ENCODE results near the gene WDR44. TPM values are rescaled to one million over a fixed set of nuclear protein-coding genes. Genes with fewer than 3 reads are reported as not detected.
"Not testable (repeated sequence)": the region's sequence is repeated elsewhere in the genome, so short reads cannot be mapped to it uniquely, and the experiment has no call there.

WDR44 gene
- total RNA-seq, 1 donor from 2014 or later, result 50.1 TPM

DNA sequence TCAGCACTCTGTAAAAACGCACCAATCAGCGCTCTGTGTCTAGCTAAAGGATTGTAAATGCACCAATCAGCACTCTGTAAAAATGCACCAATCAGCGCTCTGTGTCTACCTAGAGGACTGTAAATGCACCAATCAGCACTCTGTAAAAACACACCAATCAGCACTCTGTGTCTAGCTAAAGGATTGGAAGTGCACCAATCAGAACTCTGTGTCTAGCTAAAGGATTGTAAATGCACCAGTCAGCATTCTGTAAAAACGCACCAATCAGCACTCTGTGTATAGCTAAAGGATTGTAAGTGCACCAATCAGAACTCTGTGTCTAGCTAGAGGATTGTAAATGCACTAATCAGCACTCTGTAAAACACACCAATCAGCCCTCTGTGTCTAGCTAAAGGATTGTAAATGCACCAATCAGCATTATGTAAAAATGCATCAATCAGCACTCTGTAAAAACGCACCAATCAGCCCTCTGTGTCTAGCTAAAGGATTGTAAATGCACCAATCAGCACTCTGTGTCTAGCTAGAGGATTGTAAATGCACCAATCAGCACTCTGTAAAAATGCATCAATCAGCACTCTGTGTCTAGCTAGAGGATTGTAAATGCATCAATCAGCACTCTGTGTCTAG is 124.9 kb downstream of the WDR44 start:
- H3K27ac ChIP-seq (ENCODE audit: low read depth, low read length); H3K9ac ChIP-seq (ENCODE audit: low read depth in 1 of 3, low read length in 3 of 3); H3K36me3 ChIP-seq (ENCODE audit: control insufficient read depth in 3 of 3, insufficient read depth in 3 of 3, low read length in 3 of 3); H3K9me3 ChIP-seq (ENCODE audit: control insufficient read depth in 3 of 3, low read length in 3 of 3); H3K4me3 ChIP-seq (ENCODE audit: low read length in 3 of 3); H3K4me1 ChIP-seq (ENCODE audit: control insufficient read depth in 3 of 3, insufficient read depth in 3 of 3, low read length in 3 of 3); H3K27me3 ChIP-seq (ENCODE audit: control insufficient read depth in 3 of 3, insufficient read depth in 3 of 3, low read length in 3 of 3): not testable (repeated sequence)

DNA sequence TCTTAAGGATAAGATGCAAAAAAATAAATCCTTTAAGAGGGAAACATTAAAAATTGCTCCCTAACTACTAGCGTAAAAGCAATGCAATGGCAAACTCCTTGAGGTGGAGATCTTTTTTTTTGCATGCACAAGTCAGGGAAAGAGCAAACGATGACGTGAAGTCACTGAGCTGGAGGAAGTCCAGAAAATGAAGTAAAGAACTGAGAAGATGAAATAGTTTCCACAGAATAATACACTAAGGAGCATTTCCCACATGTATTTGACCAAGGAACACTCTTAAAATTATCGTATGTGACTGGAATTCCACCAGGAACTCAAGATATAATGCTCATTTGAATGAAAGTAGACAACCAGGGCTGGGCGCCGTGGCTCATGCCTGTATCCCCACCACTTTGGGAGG is 128.7 kb downstream of the WDR44 start:
- Histone ChIP-seq H3K27ac (ENCODE audit: low read depth, low read length) (no peak overlapping the region), H3K4me1 (ENCODE audit: control insufficient read depth in 3 of 3, insufficient read depth in 3 of 3, low read length in 3 of 3) (no peaks in the 10 kb centered on the region), H3K27me3 (ENCODE audit: control insufficient read depth in 3 of 3, insufficient read depth in 3 of 3, low read length in 3 of 3) (no peaks in the 10 kb centered on the region), H3K9ac (ENCODE audit: low read depth in 1 of 3, low read length in 3 of 3) (no peak overlapping the region), H3K36me3 (ENCODE audit: control insufficient read depth in 3 of 3, insufficient read depth in 3 of 3, low read length in 3 of 3) (no peaks in the 10 kb centered on the region), H3K4me3 (ENCODE audit: low read length in 3 of 3) (no peak overlapping the region), H3K9me3 (ENCODE audit: control insufficient read depth in 3 of 3, low read length in 3 of 3) (no peaks in the 10 kb centered on the region)

DNA sequence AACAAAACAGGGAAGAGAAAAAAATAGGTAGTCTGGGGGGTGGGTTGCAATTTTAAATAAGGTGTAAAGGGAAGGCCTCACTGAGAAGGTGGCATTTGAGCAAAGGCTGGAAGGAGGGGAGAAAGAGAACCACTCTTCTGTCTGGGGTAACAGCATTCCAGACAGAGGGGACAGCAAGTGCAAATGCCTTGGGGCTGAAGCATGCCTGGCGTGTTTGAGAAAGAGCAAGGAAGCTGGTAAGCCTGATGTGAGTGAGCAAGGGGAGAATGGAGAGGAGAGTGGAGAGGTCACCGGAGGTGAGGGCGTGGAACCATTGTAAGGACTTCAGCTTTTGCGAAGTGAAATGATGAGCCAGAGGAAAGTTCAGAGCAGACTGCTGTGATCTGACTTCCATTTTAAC is 130.0 kb downstream of the WDR44 start:
- H3K27me3 ChIP-seq (ENCODE audit: control insufficient read depth in 3 of 3, insufficient read depth in 3 of 3, low read length in 3 of 3), result no peaks in the 10 kb centered on the region
- no peak overlapping the region for H3K4me3 ChIP-seq (ENCODE audit: low read length in 3 of 3)
- H3K9me3 ChIP-seq (ENCODE audit: control insufficient read depth in 3 of 3, low read length in 3 of 3), result no peaks in the 10 kb centered on the region
- H3K36me3 ChIP-seq (ENCODE audit: control insufficient read depth in 3 of 3, insufficient read depth in 3 of 3, low read length in 3 of 3), result no peaks in the 10 kb centered on the region
- no peak overlapping the region for H3K9ac ChIP-seq (ENCODE audit: low read depth in 1 of 3, low read length in 3 of 3)
- no peaks in the 10 kb centered on the region for H3K4me1 ChIP-seq (ENCODE audit: control insufficient read depth in 3 of 3, insufficient read depth in 3 of 3, low read length in 3 of 3)
- no peak overlapping the region for H3K27ac ChIP-seq (ENCODE audit: low read depth, low read length)

DNA sequence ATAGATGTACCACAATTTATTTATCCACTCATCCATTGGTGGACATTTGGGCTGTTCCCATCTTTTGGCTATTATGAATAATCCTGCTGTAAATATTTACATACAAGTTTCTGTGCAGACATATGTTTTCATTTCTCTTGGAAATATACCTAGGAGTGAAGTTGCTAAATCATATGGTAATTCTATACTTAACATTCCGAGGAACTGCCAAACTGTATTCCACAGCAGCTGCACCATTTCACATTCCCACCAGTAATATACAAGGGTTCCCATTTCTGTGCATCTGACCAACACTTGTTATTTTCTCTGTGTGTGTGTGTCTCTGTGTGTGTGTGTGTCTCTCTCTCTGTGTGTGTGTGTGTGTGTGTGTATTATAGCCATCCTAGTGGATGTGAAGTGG is 134.3 kb downstream of the WDR44 start:
- Histone ChIP-seq H3K4me3 (ENCODE audit: low read length in 3 of 3) (no peak overlapping the region), H3K9ac (ENCODE audit: low read depth in 1 of 3, low read length in 3 of 3) (no peak overlapping the region), H3K36me3 (ENCODE audit: control insufficient read depth in 3 of 3, insufficient read depth in 3 of 3, low read length in 3 of 3) (no peaks in the 10 kb centered on the region), H3K4me1 (ENCODE audit: control insufficient read depth in 3 of 3, insufficient read depth in 3 of 3, low read length in 3 of 3) (no peaks in the 10 kb centered on the region), H3K27ac (ENCODE audit: low read depth, low read length) (no peak overlapping the region), H3K27me3 (ENCODE audit: control insufficient read depth in 3 of 3, insufficient read depth in 3 of 3, low read length in 3 of 3) (no peaks in the 10 kb centered on the region), H3K9me3 (ENCODE audit: control insufficient read depth in 3 of 3, low read length in 3 of 3) (no peaks in the 10 kb centered on the region)

DNA sequence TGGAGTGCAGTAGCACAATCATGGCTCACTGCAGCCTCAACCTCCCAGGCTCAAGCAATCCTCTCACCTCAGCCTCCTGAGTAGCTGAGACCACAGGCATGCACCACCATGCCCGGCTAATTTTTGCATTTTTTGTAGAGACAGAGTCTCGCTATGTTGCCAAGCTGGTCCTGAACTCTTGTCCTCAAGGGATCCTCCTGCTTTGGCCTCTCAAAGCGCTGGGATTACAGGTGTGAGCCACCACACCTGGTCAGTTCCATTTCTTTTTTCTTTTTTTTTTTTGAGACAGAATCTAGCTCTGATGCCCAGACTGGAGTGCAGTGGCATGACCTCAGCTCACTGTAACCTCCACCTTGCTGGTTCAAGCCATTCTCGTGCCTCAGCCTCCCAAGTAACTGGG is 136.5 kb downstream of the WDR44 start:
- not testable (repeated sequence) for H3K9me3 ChIP-seq (ENCODE audit: control insufficient read depth in 3 of 3, low read length in 3 of 3); H3K27ac ChIP-seq (ENCODE audit: low read depth, low read length); H3K9ac ChIP-seq (ENCODE audit: low read depth in 1 of 3, low read length in 3 of 3); H3K4me3 ChIP-seq (ENCODE audit: low read length in 3 of 3); H3K36me3 ChIP-seq (ENCODE audit: control insufficient read depth in 3 of 3, insufficient read depth in 3 of 3, low read length in 3 of 3); H3K27me3 ChIP-seq (ENCODE audit: control insufficient read depth in 3 of 3, insufficient read depth in 3 of 3, low read length in 3 of 3); H3K4me1 ChIP-seq (ENCODE audit: control insufficient read depth in 3 of 3, insufficient read depth in 3 of 3, low read length in 3 of 3)

DNA sequence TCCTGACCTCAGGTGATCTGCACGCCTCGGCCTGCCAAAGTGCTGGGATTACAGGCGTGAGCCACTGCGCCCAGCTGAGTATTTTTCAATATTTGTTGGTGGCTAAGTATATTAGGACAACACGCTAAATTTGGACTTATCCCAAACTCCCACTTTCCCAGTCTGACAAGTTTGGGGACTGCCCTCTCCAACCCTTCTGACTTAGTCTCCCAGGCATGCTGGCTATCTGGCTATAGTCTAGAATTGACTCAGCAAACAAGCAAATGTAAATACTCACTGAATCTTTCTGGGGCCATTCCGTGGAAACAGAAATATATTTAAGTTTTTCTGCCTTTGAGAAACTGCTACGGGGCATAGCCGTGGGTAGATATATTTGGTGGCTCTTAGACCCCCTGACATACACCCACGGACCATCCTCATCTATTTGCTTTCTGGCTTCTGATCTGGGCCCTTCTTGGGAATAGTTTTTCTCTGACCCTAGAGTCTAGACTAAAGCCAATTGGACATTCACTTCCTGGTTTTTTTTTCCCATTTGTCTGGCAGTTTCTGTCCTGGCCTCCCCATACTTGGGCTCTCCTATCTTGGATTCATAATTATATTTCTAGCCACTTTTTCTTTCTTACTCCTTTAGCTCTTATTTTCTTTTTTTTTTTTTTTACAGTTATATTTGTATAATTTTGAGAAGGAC is 138.5 kb downstream of the WDR44 start:
- Histone ChIP-seq H3K27me3 (ENCODE audit: control insufficient read depth in 3 of 3, insufficient read depth in 3 of 3, low read length in 3 of 3) (no peaks in the 10 kb centered on the region), H3K4me1 (ENCODE audit: control insufficient read depth in 3 of 3, insufficient read depth in 3 of 3, low read length in 3 of 3) (no peaks in the 10 kb centered on the region), H3K36me3 (ENCODE audit: control insufficient read depth in 3 of 3, insufficient read depth in 3 of 3, low read length in 3 of 3) (no peaks in the 10 kb centered on the region), H3K9ac (ENCODE audit: low read depth in 1 of 3, low read length in 3 of 3) (no peak overlapping the region), H3K4me3 (ENCODE audit: low read length in 3 of 3) (no peak overlapping the region), H3K9me3 (ENCODE audit: control insufficient read depth in 3 of 3, low read length in 3 of 3) (no peaks in the 10 kb centered on the region), H3K27ac (ENCODE audit: low read depth, low read length) (no peak overlapping the region)

DNA sequence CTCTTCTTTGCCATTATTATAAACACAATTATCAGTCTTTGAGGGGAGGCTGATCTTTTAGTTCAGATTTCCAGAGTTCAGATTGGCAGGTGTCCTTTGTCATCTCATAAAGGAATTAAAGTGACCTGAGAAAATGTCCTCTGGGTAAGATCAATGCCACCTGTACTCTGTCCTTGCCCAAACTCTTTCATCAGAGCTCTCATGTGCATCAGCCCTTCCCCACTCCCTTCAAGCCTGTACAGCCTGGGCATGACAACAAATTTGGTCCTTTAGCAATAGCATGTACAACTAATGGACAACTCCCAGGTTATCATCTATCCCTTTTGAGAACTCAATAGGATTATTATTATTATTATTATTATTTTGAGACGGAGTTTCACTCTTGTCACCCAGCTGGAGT is 140.8 kb downstream of the WDR44 start:
- H3K9ac ChIP-seq (ENCODE audit: low read depth in 1 of 3, low read length in 3 of 3); H3K4me1 ChIP-seq (ENCODE audit: control insufficient read depth in 3 of 3, insufficient read depth in 3 of 3, low read length in 3 of 3); H3K9me3 ChIP-seq (ENCODE audit: control insufficient read depth in 3 of 3, low read length in 3 of 3); H3K4me3 ChIP-seq (ENCODE audit: low read length in 3 of 3); H3K36me3 ChIP-seq (ENCODE audit: control insufficient read depth in 3 of 3, insufficient read depth in 3 of 3, low read length in 3 of 3); H3K27ac ChIP-seq (ENCODE audit: low read depth, low read length); H3K27me3 ChIP-seq (ENCODE audit: control insufficient read depth in 3 of 3, insufficient read depth in 3 of 3, low read length in 3 of 3): not testable (repeated sequence)

DNA sequence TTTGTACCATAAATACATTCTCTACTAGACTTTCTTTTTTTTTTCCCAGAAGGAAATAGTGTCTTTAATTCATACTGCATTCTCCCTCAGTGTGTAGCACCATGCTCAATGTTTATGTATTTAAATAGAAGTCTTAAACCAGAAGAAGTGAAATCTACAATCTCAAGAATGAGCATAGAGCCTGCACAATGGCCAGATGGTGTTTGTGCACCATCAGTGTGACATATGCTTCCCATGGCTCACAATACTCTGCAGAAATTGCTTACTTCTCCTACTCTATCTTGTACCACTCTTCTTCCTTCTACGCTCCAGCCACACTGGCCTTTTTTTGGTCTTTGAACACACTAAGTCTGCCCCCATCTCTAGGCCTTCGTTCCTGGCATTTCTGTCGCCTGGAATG is 147.1 kb downstream of the WDR44 start:
- Histone ChIP-seq H3K9ac (ENCODE audit: low read depth in 1 of 3, low read length in 3 of 3) (no peak overlapping the region), H3K4me3 (ENCODE audit: low read length in 3 of 3) (no peak overlapping the region), H3K36me3 (ENCODE audit: control insufficient read depth in 3 of 3, insufficient read depth in 3 of 3, low read length in 3 of 3) (no peaks in the 10 kb centered on the region), H3K27ac (ENCODE audit: low read depth, low read length) (no peak overlapping the region), H3K27me3 (ENCODE audit: control insufficient read depth in 3 of 3, insufficient read depth in 3 of 3, low read length in 3 of 3) (peaks cover 0 to 10% (median 8%) of the 10 kb centered on the region in 3 donors), H3K9me3 (ENCODE audit: control insufficient read depth in 3 of 3, low read length in 3 of 3) (no peaks in the 10 kb centered on the region), H3K4me1 (ENCODE audit: control insufficient read depth in 3 of 3, insufficient read depth in 3 of 3, low read length in 3 of 3) (peaks cover 0 to 6% (median 0%) of the 10 kb centered on the region in 3 donors)

DNA sequence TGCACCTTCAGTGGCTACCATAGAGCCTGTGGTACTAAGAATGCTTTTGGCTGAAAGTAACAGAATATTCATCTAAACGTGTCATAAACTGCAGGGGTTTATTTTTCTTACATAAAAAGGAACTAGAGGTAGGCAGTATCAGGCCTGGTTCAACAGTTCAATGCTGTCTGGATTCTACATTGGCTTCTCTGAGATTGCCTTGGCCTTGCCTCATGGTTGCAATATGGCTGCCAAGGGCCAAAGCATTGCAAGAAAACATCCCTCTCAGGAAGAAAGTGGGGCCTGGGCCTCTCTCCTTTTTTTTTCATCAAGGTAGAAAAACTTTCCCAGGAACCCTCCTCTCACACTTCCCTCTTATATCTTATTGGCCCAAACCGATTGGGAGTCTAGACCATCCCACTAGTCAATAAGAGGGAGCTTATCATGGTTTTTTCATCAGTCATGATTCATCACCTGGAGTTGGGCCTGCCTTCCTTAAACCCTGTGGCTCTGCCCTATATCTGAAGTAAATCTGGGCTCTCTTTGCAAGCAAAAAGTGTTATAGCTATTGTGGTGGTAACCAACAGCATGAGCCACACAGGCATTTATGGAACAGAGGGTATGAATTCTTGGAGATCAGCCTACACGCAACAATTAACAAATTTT is 147.9 kb downstream of the WDR44 start:
- peaks cover 0 to 10% (median 8%) of the 10 kb centered on the region in 3 donors for H3K27me3 ChIP-seq (ENCODE audit: control insufficient read depth in 3 of 3, insufficient read depth in 3 of 3, low read length in 3 of 3)
- no peaks in the 10 kb centered on the region for H3K9me3 ChIP-seq (ENCODE audit: control insufficient read depth in 3 of 3, low read length in 3 of 3)
- no peak overlapping the region for H3K9ac ChIP-seq (ENCODE audit: low read depth in 1 of 3, low read length in 3 of 3)
- H3K36me3 ChIP-seq (ENCODE audit: control insufficient read depth in 3 of 3, insufficient read depth in 3 of 3, low read length in 3 of 3), result no peaks in the 10 kb centered on the region
- H3K4me1 ChIP-seq (ENCODE audit: control insufficient read depth in 3 of 3, insufficient read depth in 3 of 3, low read length in 3 of 3), result peaks cover 0 to 6% (median 0%) of the 10 kb centered on the region in 3 donors
- no peak overlapping the region for H3K4me3 ChIP-seq (ENCODE audit: low read length in 3 of 3)
- no peak overlapping the region for H3K27ac ChIP-seq (ENCODE audit: low read depth, low read length)

Measured in skeletal muscle tissue (tissue), 4 donors.